HG03575 (cell line): ENCODE measurements around the gene HUWE1.
"Not testable (repeated sequence)": the region's sequence is repeated elsewhere in the genome, so short reads cannot be mapped to it uniquely, and the experiment has no call there.

Source experiments
- ATAC-seq: cut with Tn5 transposase; IDR thresholded peaks from one replicate; pipeline ENCODE4 v1.9.1; 2021; ENCODE audit not compliant: unreplicated experiment, insufficient number of reproducible peaks, low FRiP score; ENCODE audit errors: extremely low read depth

Gene HUWE1

GRCh38 chrX:53550756-53551463 is 135.6 kb downstream of the HUWE1 start:
- no peak for ATAC-seq

GRCh38 chrX:53547668-53548067 is 138.9 kb downstream of the HUWE1 start:
- no peak for ATAC-seq

- ATAC-seq, result no peak
These were observed 141.6 kb downstream of the HUWE1 start for GRCh38 chrX:53544936-53545335.

GRCh38 chrX:53538781-53539180 is 147.7 kb downstream of the HUWE1 start:
- ATAC-seq, result no peak

- not testable (repeated sequence) for ATAC-seq
These were observed 155.1 kb downstream of the HUWE1 start for GRCh38 chrX:53531255-53531966.

GRCh38 chrX:53526999-53527398 is 159.5 kb downstream of the HUWE1 start:
- ATAC-seq, result no peak

GRCh38 chrX:53511322-53511721 is 175.2 kb downstream of the HUWE1 start:
- no peak for ATAC-seq

- not testable (repeated sequence) for ATAC-seq
These were observed 182.5 kb downstream of the HUWE1 start for GRCh38 chrX:53504035-53504434.

GRCh38 chrX:53494436-53494835 is 192.1 kb downstream of the HUWE1 start:
- ATAC-seq, result no peak

- ATAC-seq, result no peak
These were observed 200.2 kb downstream of the HUWE1 start for GRCh38 chrX:53486285-53486684.

GRCh38 chrX:53483838-53484405 is 202.6 kb downstream of the HUWE1 start:
- no peak for ATAC-seq

GRCh38 chrX:53483416-53483815 is 203.1 kb downstream of the HUWE1 start:
- no peak for ATAC-seq
